Stimulated activated CD4-positive, alpha-beta T cell treated with anti-CD3 and anti-CD28 coated beads, Interleukin-1b, Interleukin-23, amount 100 ng/mL, for 4 hours (primary cell): ENCODE measurements around the gene XPNPEP3.
A peak's percentile ranks its signal among the peaks of the same experiment; 100 is the strongest.

Experiments used
- DNase-seq, 2 donors: peaks; one replicate each; pipeline ENCODE4 v3.0.0-alpha.2; 2020; ENCODE audit warnings: low read depth in 2 of 2

XPNPEP3 gene

DNA sequence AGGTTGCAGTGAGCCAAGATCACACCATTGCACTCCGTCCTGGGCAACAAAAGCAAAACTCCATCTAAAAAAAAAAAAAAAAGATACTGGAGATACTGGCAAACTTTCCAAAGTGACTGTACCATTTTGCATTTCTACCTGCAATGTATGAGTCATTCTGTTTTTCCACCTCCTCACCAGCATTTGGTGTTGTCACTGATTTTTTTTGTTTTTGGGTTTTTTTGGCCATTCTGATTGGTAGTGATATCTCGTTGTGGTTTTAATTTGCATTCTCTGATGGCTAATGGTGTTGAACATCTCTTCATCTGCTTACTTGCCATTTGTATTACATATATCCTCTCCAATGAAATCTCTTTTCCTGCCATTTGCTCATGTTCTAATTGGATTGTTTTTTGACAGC lies 82.3 kb downstream of the XPNPEP3 start:
- DNase-seq = no peak

GRCh38 chr22:40950962-40951794 lies 94.2 kb downstream of the XPNPEP3 start, which contains the start of gene RBX1:
TSS of gene RBX1 (plus strand) at chr22:40951378. CDS start at chr22:40951399, 21 bp downstream.
- peak; percentile 98 for DNase-seq

DNA sequence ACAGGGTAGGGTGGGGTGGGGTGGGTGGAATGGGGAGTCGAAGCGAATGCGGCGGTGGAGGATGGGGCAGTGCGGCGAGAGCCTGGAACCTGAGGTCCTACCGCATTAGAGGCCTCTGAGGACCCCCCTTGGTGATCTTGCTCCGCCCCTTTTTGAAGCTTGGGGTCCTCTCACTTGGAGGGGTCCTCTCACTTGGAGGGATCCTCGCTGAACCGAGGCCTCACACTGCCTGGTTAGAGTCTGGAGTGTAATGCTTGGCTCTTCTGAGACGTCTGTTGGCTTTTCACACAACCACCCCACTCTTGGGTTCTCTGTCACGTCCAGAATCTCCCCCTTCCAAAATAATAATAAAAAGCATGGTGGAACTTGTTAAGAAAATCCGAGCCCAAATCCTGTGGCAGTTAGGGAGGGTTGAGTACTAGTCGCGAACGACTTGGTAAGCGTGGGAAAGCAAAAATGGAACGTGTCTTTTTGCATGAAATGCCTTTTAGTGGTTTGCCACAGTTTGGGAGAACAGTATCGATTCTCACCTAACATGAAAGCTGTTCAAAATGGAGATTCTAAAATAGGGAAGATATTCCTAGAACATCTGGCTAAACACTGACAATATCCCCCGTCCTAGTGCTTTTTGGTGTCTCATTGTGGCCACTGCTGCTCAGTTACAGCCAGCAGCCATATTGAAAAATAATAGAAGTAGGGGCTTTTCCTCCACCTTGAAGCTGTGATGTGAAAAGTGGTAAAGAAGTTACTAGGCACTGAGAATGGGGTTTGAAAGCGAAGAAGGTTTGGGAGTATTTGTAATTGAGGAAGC lies 95.1 kb downstream of the XPNPEP3 start:
- no peak for DNase-seq

DNA sequence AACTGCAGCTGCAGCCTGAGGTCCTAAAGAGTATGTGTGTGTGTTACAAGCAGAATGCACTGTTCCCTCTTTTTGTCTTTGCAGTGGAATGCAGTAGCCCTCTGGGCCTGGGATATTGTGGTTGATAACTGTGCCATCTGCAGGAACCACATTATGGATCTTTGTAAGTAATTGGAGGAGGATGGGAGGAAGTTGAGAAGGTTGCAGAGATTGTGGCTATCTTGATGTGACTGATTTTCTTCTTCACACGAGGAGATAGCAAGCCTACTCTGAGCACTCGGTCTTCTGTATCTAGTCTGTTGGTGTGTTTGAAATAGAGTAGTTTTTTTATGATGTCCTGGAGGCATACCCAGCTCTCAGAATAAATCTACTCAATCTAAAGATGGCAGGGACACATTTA lies 96.5 kb downstream of the XPNPEP3 start:
- DNase-seq = no peak

DNA sequence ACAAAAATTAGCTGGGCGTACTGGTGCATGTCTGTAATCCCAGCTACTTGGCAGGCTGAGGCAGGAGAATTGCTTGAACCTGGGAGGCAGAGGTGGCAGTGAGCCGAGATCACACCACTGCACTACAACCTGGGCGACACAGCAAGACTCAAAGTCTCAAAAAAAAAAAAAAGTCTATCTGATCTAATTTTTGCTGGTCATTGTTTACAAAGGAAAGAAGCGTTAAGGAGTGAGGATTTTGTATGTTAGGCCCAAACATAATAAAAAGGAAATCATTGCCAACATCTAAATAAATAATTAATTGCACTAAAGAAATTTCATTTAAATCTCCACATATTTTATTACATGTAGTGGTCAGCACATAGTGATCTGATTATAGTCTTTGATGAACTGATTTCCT lies 97.2 kb downstream of the XPNPEP3 start:
- DNase-seq = no peak

DNA sequence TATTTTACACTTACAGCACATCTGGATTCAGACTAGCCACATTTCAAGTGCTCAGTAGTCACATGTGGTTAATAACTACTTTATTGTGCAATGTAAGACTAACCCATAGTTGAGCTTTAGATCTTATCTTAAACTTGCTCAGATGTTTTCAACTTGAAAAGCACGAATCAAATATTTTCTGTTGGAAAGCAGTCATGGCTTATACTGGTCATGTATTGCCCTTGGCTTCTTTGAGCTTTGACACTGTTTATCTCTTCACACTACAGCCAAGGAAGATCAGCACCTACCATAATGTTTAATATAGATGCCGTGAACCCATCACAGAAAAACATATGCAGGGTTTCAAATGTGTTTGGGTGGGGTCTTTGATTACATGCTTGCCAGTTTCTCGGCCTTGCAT lies 98.6 kb downstream of the XPNPEP3 start:
- no peak for DNase-seq

DNA sequence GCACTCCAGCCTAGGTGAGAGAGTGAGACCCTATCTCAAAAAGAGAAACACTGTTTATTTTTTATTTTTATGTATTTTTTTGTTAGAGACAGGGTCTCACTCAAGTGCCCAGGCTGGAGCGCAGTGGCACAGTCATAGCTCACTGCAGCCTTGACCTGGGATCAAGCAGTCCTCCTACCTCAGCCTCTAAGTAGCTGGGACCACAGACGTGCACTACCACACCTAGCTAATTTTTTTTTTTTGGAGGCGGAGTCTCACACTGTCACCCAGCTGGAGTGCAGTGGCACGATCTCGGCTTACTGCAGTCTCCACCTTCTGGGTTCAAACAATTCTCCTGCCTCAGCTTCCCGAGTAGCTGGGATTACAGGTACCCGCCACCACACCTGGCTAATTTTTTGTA lies 100.7 kb downstream of the XPNPEP3 start:
- DNase-seq = no peak

GRCh38 chr22:40958299-40958698 lies 101.4 kb downstream of the XPNPEP3 start:
- DNase-seq = no peak

GRCh38 chr22:40960145-40960544 lies 103.2 kb downstream of the XPNPEP3 start:
- DNase-seq = no peak

DNA sequence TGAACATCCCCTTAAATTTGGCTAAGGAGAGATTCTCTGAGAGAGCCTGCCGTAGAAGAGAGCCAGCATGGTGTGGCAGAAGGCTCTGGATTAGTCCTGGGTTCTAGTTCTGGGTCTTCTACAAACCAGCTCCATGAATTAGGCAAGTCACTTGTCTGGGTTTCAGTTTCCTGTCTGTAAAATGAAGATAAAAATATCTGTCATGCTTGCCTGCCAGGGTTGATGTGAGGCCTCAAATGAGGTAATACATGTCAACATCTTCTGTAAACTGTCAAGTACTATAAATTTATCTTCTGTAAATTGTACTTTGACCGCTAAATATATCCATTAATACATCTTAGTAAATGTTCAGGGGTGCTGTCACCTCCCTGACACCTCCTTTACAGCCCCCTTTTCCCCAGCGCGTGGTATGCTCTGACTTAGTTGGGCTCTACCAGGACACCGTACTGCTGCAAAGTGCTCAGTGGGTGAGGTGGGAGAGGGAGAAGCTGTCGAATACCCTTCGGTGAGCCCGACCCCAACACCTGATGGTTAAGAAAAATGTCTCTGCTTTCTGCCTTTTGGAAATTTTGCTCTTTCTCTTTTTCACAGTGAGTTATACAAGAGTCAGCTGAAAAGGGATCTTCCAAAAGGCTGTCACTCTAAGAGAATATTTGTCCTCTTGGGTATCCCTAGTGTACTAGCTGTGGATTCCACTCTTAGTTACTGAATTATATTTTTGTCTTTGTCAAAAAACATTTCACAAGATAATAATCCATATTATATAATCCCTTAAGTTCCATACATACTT lies 109.2 kb downstream of the XPNPEP3 start:
- no peak for DNase-seq

DNA sequence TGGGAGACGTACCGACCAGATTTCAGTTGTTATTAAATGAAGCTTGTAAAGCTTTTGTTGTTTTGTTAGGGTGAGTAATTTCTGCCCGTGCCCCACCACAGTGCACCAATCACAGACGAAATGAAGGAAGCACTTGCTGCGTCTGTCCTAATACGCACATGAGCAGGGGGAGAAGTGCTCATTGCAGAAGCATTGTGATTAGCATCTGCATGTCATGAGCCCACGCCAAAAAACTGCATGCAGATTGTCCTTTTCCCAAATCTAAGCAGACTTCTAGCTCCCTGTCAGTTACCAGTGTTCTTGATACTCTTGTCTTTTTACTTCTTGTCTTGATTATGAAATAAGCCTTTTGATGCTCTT lies 109.8 kb downstream of the XPNPEP3 start:
- DNase-seq = no peak

DNA sequence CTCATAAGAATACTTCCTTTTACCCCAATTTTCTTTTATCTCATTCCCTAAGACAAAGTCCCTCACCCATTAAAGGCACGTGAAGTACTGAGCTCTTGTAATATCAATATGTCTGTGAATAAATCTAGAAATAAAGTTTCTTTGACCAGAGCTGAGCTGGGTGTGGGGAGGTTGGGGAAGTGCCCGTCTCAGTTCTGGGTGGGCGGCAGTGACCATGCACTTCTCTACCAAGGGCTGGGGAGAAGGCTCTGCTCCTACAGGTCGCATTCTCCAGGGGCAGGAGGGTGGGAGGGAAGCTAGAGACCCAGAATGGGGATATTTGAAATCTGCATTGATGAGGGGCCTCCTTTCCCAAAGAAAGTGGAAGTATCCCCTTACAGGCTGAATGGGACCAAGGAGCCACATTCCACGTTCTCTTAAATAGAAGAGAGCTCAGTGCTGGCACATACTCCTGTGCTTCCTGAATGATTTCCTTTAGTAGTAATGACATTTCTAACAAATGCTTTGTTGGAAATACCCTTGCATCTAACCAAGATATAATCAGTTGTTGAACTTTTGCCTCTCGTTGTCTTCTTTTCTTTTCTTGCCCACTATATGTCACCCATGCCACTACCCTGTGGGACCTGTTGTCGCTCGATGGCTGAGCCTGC lies 110.3 kb downstream of the XPNPEP3 start:
- no peak for DNase-seq

DNA sequence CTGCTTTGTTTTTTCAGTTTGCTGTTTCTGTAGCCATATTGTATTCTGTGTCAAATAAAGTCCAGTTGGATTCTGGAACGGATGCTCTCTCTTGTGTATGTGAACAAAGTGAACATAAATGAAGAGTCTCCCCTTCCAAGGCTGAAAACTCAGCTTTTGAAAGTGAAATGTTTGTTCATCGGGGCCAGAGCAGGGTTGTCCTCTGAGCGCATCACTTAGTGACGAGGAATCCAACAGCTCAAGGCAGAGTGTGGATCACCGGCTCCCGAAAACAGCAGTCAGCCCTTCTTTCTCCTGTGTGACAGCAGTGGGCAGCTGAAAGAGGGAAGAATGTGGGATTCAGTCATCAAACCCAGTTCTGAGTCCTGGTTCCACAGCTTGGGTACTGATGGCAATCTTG lies 115.6 kb downstream of the XPNPEP3 start:
- no peak for DNase-seq

GRCh38 chr22:40973144-40973543 lies 116.2 kb downstream of the XPNPEP3 start:
- no peak for DNase-seq

GRCh38 chr22:40975366-40975765 lies 118.4 kb downstream of the XPNPEP3 start:
- no peak for DNase-seq

DNA sequence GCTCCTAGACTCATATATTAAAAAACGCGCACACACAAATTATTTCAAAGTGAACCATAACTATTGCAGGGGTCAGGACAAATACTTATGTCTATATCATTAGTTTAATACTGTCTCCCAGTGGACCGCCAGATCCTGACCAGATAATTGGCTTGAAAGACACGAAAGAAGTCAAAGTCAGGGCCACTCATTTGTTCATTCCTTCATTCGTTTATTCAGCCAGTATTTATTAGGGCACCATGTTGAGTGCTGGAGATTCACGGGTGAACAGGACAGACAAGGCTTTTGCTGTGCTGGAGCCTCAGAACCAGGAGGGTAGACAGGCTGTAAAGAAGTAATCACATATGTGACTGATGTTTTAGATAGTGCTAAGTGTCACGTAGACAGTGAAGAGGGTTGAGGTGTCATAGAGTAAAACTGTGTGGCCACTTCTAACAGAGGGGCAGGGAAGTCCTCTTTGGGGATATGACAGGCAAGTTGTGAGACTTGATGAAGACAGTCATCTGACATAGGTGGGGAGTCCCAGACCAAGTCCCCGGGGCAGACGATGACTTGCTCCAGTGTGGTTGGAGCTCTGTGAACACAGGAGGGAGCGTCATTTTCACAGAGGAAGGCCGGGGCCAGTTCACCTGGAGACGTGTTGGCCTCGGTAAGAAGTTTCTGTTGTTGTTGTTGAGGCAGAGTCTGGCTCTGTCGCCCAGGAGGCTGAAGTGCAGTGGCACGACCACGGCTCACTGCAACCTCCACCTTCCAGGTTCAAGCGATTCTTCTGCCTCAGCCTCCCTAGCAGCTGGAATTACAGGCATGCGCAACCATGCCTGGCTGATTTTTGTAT lies 120.1 kb downstream of the XPNPEP3 start:
- no peak for DNase-seq

GRCh38 chr22:40979198-40979597 lies 122.2 kb downstream of the XPNPEP3 start:
- no peak for DNase-seq

GRCh38 chr22:40979871-40980270 lies 122.9 kb downstream of the XPNPEP3 start:
- no peak for DNase-seq
